Measurements from ENCODE around the gene GOSR2. TPM values are rescaled to one million over a fixed set of nuclear protein-coding genes. Genes with fewer than 3 reads are reported as not detected.

Gene GOSR2
- total RNA-seq, 3 donors from 2014 or later = 41.0 to 57.7 (median 50.9) TPM

DNA sequence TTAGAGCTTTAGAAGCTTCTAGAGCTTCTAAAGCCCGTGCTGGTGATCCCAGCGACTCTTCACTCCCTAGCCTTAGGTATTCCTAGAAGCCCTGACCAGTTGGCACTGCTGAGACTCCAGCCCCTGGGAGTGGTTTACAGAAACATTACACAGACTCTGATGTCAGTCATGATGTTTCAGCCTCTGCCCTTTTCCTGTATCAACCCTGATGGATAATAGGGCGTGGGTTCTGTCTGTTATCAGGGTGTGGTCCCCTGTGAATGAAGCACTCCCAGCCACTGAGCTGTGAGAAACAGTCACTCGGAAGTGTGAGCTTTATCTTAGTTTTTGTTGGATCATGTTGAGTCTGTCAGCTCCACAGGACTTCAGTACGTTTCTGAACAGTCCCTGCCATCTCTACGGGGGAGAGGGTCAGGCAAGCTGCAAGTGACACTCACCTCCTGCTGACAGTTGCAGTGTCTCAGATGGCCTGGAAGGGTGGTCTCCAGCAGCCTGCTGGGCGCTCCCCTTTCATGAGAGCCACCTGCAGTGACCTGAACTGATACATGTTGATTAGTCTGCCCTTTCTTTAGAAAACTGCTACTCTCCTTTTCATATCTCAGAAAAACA lies 12.8 kb downstream of the GOSR2 start:
- Histone ChIP-seq H3K27me3 (no peaks in the 10 kb centered on the region), H3K4me1 (no peaks in the 10 kb centered on the region), H3K36me3 (peaks cover 16% of the 10 kb centered on the region), H3K27ac (no peak overlapping the region), H3K4me3 (no peak overlapping the region), H3K9me3 (no peaks in the 10 kb centered on the region)
- intact Hi-C loops (cut with DNase I; ENCODE audit: low total_unique reads) = no loop called here
- DNase-seq (ENCODE audit: low spot score in 2 of 2) = no peak
- TF ChIP-seq POLR2A (IDR thresholded peaks at IDR 0.05) = no peak
- TF ChIP-seq POLR2AphosphoS5 (IDR thresholded peaks at IDR 0.05) = no peak

DNA sequence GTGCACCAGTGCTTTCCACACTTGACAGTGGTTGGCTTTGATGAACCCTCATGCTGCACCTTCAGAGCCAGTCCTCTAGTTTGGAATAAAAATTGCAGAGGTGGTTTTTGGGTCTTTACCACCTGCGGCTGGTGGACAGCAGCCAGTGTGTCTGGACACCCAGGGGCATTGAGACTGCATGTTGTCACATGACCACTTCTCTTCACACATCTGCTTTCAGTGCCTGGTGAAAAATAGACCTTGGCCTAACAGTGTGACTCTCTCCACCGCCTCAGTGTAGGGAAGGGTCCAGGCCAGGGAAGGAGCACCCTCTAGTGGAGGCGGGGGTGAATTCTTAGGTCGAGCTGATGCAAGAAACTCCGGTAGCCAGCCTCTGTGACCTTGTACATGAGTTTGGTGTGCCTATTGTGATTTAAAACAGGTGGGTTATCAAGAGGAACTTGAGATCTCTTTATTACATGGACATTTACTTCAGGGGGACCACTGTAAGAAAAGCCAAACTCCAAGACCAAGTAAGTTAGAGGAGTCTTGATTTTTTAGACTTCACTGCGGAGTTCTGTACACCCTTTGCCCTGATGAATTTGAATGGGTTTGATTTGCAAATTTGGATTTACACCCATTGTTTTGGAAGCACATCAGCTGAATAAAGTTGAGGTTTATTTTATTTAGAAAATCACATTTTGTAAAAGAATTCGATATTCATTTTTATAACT lies 17.9 kb downstream of the GOSR2 start:
- peaks cover 0 to 20% of the 10 kb centered on the region in 2 donors for H3K4me1 ChIP-seq
- peak; percentile 52 to 66 for DNase-seq (ENCODE audit: low spot score in 2 of 2)
- no peaks in the 10 kb centered on the region for H3K27me3 ChIP-seq
- TF ChIP-seq, protein P1, sequence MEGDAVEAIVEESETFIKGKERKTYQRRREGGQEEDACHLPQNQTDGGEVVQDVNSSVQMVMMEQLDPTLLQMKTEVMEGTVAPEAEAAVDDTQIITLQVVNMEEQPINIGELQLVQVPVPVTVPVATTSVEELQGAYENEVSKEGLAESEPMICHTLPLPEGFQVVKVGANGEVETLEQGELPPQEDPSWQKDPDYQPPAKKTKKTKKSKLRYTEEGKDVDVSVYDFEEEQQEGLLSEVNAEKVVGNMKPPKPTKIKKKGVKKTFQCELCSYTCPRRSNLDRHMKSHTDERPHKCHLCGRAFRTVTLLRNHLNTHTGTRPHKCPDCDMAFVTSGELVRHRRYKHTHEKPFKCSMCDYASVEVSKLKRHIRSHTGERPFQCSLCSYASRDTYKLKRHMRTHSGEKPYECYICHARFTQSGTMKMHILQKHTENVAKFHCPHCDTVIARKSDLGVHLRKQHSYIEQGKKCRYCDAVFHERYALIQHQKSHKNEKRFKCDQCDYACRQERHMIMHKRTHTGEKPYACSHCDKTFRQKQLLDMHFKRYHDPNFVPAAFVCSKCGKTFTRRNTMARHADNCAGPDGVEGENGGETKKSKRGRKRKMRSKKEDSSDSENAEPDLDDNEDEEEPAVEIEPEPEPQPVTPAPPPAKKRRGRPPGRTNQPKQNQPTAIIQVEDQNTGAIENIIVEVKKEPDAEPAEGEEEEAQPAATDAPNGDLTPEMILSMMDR (IDR thresholded peaks at IDR 0.05) = peak; percentile 28 to 66 (median 66)
- no peak for TF ChIP-seq POLR2AphosphoS5 (IDR thresholded peaks at IDR 0.05)
- no peak overlapping the region for H3K27ac ChIP-seq
- intact Hi-C loops (cut with DNase I; ENCODE audit: low total_unique reads) = no loop called here
- H3K4me3 ChIP-seq = no peak overlapping the region
- H3K9me3 ChIP-seq = no peaks in the 10 kb centered on the region
- peaks cover 10% of the 10 kb centered on the region for H3K36me3 ChIP-seq

DNA sequence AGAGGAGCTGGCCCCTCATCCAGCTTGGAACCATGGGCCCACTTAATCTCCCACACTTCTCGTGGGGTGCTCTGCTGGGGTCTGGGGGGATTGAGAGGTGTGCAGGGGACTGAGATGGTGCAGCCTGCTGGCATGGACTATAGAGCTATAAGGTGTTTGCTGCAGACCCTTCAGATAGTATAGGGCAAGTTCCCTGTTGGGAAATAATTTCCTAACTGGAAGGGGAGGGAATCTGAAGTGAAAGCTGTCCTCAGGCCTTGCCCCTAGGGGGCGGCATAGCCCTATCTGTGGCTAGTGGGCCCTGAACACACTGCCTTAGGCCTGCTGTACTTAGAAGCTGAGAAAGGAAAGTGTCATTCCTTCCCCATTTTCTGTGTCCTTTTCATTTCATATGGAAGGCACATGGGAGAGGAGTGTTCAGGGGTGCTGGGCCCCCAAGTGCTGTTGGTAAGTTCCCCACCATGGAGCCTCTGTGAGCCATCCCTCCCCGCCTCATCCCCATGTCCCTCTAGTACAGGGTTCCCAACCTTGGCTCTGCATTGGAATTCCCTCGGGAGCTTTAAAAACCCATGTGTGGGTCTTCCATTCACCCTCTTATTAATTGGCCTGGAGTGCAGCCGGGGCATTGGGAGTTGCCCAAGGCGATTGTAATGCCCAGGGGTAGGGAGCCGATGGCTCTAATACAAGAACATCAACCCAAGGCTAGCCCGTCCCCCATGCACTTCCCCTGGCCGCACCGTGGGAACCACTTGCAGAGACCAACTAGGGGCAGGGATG lies 19.7 kb downstream of the GOSR2 start:
- Histone ChIP-seq H3K27ac (no peak overlapping the region), H3K4me3 (no peak overlapping the region), H3K9me3 (no peaks in the 10 kb centered on the region), H3K4me1 (peaks cover 0 to 20% of the 10 kb centered on the region in 2 donors), H3K36me3 (peaks cover 10% of the 10 kb centered on the region), H3K27me3 (no peaks in the 10 kb centered on the region)
- intact Hi-C loops (cut with DNase I; ENCODE audit: low total_unique reads) = no loop called here
- no peak for DNase-seq (ENCODE audit: low spot score in 2 of 2)
- no peak for TF ChIP-seq POLR2AphosphoS5 (IDR thresholded peaks at IDR 0.05)
- TF ChIP-seq, protein P1 (IDR thresholded peaks at IDR 0.05) = peak; percentile 44 to 79 (median 66)

DNA sequence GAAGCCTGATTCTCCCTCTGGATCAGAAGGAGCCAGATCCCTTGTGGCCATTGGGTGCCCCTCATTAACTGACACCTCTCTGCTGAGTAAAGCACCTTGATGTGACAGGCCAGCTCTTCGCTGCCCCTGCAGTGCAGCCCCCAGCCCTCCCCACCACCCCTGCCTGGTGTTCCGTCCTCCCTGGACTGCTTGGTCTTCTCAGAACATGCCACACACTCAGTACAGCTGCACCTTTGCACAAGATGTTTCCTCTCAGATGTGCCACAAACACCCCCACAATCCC lies 20.2 kb downstream of the GOSR2 start:
- Histone ChIP-seq H3K4me1 (peaks cover 0 to 20% of the 10 kb centered on the region in 2 donors), H3K27ac (no peak overlapping the region), H3K27me3 (no peaks in the 10 kb centered on the region), H3K4me3 (no peak overlapping the region), H3K36me3 (peaks cover 10% of the 10 kb centered on the region), H3K9me3 (no peaks in the 10 kb centered on the region)
- intact Hi-C loops (cut with DNase I; ENCODE audit: low total_unique reads) = no loop called here
- no peak for DNase-seq (ENCODE audit: low spot score in 2 of 2)
- no peak for TF ChIP-seq POLR2A (IDR thresholded peaks at IDR 0.05)
- TF ChIP-seq, protein P1 (IDR thresholded peaks at IDR 0.05) = no peak
- TF ChIP-seq POLR2AphosphoS5 (IDR thresholded peaks at IDR 0.05) = no peak

DNA sequence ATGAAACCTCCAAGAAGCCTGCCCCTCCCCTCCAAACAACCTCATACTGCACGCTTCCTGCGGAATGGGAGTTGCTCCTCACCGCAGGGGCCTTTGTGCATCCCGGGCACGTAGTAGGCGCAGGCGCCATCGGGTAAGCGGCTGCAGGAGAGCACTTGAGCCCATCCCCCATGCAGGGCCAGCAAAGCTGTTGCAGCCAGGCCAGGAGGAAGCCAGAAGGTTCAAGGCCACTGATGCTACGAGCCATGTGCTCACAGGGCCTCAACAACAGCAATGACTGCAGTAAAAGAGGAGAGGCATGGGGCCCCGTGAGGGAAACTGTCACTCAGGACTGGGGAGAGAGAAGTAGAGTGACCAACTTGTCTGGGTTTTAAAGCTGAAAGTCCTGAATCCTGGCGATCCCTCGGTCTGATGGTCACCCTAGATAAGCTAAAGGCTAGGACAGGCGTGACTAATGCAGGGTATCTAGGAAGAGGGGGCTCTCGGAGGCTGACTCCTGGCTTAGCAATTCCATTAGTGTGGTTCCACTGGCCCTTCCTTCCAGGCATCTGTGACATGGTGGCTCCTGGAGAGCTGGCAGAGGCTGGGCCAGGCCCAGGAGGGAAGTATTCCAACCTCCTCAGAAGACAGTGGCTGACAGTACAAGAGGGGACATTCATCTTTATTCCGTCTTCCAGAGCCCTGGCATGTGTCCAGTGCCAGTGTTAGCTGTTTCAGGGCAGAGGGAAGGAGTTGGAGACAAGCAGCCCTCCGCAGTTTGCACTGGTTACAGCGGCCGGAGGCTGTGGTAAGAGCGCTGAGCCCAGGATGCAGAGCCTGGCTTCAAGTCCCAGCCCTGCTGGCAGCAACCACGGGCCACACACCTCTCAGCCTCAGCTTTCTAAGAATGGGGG lies 20.8 kb downstream of the GOSR2 start:
- DNase-seq (ENCODE audit: low spot score in 2 of 2) = no peak
- Histone ChIP-seq H3K27ac (no peak overlapping the region), H3K27me3 (no peaks in the 10 kb centered on the region), H3K36me3 (peaks cover 10% of the 10 kb centered on the region), H3K4me1 (peaks cover 0 to 20% of the 10 kb centered on the region in 2 donors), H3K4me3 (no peak overlapping the region), H3K9me3 (no peaks in the 10 kb centered on the region)
- intact Hi-C loops (cut with DNase I; ENCODE audit: low total_unique reads) = no loop called here
- TF ChIP-seq, protein P1 (IDR thresholded peaks at IDR 0.05) = no peak
- TF ChIP-seq POLR2AphosphoS5 (IDR thresholded peaks at IDR 0.05) (no peak), POLR2A (IDR thresholded peaks at IDR 0.05) (no peak)

Data from breast epithelium (tissue), 4 donors.